ENCODE measurements around the gene ALDOA.

GRCh38 chr16:30063278-30063892 is 2.2 kb upstream of the ALDOA start:
- TF ChIP-seq, protein P1, sequence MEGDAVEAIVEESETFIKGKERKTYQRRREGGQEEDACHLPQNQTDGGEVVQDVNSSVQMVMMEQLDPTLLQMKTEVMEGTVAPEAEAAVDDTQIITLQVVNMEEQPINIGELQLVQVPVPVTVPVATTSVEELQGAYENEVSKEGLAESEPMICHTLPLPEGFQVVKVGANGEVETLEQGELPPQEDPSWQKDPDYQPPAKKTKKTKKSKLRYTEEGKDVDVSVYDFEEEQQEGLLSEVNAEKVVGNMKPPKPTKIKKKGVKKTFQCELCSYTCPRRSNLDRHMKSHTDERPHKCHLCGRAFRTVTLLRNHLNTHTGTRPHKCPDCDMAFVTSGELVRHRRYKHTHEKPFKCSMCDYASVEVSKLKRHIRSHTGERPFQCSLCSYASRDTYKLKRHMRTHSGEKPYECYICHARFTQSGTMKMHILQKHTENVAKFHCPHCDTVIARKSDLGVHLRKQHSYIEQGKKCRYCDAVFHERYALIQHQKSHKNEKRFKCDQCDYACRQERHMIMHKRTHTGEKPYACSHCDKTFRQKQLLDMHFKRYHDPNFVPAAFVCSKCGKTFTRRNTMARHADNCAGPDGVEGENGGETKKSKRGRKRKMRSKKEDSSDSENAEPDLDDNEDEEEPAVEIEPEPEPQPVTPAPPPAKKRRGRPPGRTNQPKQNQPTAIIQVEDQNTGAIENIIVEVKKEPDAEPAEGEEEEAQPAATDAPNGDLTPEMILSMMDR (IDR thresholded peaks at IDR 0.05) = no peak
- TF ChIP-seq POLR2AphosphoS5 (IDR thresholded peaks at IDR 0.05) (no peak), POLR2A (IDR thresholded peaks at IDR 0.05) (no peak)
